ENCODE data around the gene GABRB3.

The GABRB3 gene

DNA sequence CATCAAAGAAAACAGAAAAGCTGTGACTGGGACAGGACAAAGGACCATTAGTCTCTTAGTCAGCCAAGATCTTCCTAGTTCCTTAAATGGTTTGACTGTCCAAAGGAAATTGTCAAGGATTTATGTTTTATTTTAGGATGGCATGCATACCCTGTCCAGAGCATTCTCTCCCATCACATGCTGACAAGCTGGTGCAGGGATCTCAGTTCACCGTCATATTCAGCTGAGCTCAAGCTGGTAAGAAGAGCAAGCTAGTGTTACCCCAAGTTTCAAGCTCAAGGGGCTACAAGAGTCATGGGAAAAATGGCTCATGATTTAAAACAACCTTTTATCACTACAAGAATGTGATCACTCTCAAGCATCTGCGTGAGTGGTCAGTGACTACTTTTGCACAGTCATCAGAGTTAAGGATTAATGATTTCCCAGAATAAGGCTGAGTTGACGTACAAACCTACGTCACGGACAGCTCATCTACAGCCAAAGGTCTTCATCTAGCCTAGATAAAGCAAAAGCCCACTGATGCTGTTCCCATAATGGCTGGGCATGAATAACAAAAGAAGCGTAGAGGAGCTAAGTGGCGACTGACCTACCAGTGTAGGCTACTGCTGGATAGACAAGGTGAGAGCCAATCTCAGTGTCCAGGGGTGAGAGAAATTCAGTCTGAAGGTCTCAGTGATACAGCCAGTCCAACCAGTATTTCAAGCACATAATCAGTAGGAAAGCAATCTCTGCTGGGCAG, 157.5 kb downstream of the GABRB3 start:
- TF ChIP-seq, protein P1, sequence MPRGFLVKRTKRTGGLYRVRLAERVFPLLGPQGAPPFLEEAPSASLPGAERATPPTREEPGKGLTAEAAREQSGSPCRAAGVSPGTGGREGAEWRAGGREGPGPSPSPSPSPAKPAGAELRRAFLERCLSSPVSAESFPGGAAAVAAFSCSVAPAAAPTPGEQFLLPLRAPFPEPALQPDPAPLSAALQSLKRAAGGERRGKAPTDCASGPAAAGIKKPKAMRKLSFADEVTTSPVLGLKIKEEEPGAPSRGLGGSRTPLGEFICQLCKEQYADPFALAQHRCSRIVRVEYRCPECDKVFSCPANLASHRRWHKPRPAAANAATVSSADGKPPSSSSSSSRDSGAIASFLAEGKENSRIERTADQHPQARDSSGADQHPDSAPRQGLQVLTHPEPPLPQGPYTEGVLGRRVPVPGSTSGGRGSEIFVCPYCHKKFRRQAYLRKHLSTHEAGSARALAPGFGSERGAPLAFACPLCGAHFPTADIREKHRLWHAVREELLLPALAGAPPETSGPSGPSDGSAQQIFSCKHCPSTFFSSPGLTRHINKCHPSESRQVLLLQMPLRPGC (tag by site-specific recombination; IDR thresholded peaks at IDR 0.05) = no peak
- TF ChIP-seq ZNF571 (tag by site-specific recombination; IDR thresholded peaks at IDR 0.05) (no peak), ZBTB20 (tag by site-specific recombination; IDR thresholded peaks at IDR 0.05) (no peak), ZNF843 (tag by site-specific recombination; IDR thresholded peaks at IDR 0.05) (no peak), ZBTB21 (tag by site-specific recombination; IDR thresholded peaks at IDR 0.05) (no peak), ZNF221 (tag by site-specific recombination; IDR thresholded peaks at IDR 0.05; ENCODE audit: borderline replicate concordance) (no peak), ZNF514 (tag by site-specific recombination; IDR thresholded peaks at IDR 0.05) (no peak), ZFP41 (tag by site-specific recombination; IDR thresholded peaks at IDR 0.05; ENCODE audit: borderline replicate concordance) (no peak), ZNF132 (tag by site-specific recombination; IDR thresholded peaks at IDR 0.05; ENCODE audit: borderline replicate concordance) (no peak), OVOL3 (tag by site-specific recombination; IDR thresholded peaks at IDR 0.05) (no peak), ZNF792 (tag by site-specific recombination; IDR thresholded peaks at IDR 0.05) (no peak), ZSCAN16 (tag by site-specific recombination; IDR thresholded peaks at IDR 0.05) (no peak), OSR2 (tag by site-specific recombination; IDR thresholded peaks at IDR 0.05) (no peak)
- TF ChIP-seq, protein P2, sequence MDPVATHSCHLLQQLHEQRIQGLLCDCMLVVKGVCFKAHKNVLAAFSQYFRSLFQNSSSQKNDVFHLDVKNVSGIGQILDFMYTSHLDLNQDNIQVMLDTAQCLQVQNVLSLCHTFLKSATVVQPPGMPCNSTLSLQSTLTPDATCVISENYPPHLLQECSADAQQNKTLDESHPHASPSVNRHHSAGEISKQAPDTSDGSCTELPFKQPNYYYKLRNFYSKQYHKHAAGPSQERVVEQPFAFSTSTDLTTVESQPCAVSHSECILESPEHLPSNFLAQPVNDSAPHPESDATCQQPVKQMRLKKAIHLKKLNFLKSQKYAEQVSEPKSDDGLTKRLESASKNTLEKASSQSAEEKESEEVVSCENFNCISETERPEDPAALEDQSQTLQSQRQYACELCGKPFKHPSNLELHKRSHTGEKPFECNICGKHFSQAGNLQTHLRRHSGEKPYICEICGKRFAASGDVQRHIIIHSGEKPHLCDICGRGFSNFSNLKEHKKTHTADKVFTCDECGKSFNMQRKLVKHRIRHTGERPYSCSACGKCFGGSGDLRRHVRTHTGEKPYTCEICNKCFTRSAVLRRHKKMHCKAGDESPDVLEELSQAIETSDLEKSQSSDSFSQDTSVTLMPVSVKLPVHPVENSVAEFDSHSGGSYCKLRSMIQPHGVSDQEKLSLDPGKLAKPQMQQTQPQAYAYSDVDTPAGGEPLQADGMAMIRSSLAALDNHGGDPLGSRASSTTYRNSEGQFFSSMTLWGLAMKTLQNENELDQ (tag by site-specific recombination; IDR thresholded peaks at IDR 0.05; ENCODE audit: low read depth) = no peak
- TF ChIP-seq, protein P3, sequence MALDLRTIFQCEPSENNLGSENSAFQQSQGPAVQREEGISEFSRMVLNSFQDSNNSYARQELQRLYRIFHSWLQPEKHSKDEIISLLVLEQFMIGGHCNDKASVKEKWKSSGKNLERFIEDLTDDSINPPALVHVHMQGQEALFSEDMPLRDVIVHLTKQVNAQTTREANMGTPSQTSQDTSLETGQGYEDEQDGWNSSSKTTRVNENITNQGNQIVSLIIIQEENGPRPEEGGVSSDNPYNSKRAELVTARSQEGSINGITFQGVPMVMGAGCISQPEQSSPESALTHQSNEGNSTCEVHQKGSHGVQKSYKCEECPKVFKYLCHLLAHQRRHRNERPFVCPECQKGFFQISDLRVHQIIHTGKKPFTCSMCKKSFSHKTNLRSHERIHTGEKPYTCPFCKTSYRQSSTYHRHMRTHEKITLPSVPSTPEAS (tag by site-specific recombination; IDR thresholded peaks at IDR 0.05) = no peak
- TF ChIP-seq, protein P4, sequence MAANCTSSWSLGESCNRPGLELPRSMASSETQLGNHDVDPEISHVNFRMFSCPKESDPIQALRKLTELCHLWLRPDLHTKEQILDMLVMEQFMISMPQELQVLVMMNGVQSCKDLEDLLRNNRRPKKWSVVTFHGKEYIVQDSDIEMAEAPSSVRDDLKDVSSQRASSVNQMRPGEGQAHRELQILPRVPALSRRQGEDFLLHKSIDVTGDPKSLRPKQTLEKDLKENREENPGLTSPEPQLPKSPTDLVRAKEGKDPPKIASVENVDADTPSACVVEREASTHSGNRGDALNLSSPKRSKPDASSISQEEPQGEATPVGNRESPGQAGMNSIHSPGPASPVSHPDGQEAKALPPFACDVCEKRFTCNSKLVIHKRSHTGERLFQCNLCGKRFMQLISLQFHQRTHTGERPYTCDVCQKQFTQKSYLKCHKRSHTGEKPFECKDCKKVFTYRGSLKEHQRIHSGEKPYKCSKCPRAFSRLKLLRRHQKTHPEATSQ (tag by site-specific recombination; IDR thresholded peaks at IDR 0.05) = no peak
- TF ChIP-seq, protein P5, sequence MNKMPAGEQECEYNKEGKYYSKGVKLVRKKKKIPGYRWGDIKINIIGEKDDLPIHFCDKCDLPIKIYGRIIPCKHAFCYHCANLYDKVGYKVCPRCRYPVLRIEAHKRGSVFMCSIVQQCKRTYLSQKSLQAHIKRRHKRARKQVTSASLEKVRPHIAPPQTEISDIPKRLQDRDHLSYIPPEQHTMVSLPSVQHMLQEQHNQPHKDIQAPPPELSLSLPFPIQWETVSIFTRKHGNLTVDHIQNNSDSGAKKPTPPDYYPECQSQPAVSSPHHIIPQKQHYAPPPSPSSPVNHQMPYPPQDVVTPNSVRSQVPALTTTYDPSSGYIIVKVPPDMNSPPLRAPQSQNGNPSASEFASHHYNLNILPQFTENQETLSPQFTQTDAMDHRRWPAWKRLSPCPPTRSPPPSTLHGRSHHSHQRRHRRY (tag by site-specific recombination; IDR thresholded peaks at IDR 0.05) = no peak
- TF ChIP-seq, protein P6, sequence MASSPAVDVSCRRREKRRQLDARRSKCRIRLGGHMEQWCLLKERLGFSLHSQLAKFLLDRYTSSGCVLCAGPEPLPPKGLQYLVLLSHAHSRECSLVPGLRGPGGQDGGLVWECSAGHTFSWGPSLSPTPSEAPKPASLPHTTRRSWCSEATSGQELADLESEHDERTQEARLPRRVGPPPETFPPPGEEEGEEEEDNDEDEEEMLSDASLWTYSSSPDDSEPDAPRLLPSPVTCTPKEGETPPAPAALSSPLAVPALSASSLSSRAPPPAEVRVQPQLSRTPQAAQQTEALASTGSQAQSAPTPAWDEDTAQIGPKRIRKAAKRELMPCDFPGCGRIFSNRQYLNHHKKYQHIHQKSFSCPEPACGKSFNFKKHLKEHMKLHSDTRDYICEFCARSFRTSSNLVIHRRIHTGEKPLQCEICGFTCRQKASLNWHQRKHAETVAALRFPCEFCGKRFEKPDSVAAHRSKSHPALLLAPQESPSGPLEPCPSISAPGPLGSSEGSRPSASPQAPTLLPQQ (tag by site-specific recombination; IDR thresholded peaks at IDR 0.05) = no peak
- TF ChIP-seq, protein P7, sequence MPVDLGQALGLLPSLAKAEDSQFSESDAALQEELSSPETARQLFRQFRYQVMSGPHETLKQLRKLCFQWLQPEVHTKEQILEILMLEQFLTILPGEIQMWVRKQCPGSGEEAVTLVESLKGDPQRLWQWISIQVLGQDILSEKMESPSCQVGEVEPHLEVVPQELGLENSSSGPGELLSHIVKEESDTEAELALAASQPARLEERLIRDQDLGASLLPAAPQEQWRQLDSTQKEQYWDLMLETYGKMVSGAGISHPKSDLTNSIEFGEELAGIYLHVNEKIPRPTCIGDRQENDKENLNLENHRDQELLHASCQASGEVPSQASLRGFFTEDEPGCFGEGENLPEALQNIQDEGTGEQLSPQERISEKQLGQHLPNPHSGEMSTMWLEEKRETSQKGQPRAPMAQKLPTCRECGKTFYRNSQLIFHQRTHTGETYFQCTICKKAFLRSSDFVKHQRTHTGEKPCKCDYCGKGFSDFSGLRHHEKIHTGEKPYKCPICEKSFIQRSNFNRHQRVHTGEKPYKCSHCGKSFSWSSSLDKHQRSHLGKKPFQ (tag by site-specific recombination; IDR thresholded peaks at IDR 0.05) = no peak
- Histone ChIP-seq H3K4me3 (ENCODE audit: low read depth, low read length) (no peak overlapping the region), H3K27ac (ENCODE audit: extremely low read depth, low read depth, low read length) (no peak overlapping the region), H3K9me3 (ENCODE audit: control insufficient read depth, insufficient read depth, low read depth, low read length) (no peaks in the 10 kb centered on the region), H3K36me3 (ENCODE audit: control insufficient read depth in 2 of 2, insufficient read depth in 1 of 2, low read length in 2 of 2) (no peaks in the 10 kb centered on the region), H3K4me1 (ENCODE audit: control insufficient read depth, insufficient read depth, low read length) (no peaks in the 10 kb centered on the region)
- ChIA-PET POLR2A (no interaction called here), CTCF (no interaction called here)

Data from HEK293 (cell line).